Activated CD8-positive, alpha-beta memory T cell treated with anti-CD3 and anti-CD28 coated beads, Interleukin-2, amount 50 U/mL, for 48 hours (primary cell): ENCODE results near the gene PCED1A.

Experiments
- DNase-seq: peaks from one replicate; pipeline ENCODE4 v3.0.0-alpha.2; 2020

The PCED1A gene

GRCh38 chr20:2800521-2801285 lies 39.8 kb downstream of the PCED1A start, which contains the start of gene CPXM1:
Gene CPXM1, minus strand, starts transcription at chr20:2800627. Its CDS starts 55 bp downstream, at chr20:2800572.
- peak; percentile 74 for DNase-seq

- DNase-seq, result no peak
These were observed 40.6 kb downstream of the PCED1A start for GRCh38 chr20:2799688-2800520.

- no peak for DNase-seq
These were observed 41.2 kb downstream of the PCED1A start for GRCh38 chr20:2799271-2799670.

GRCh38 chr20:2798814-2799213 lies 41.6 kb downstream of the PCED1A start:
- no peak for DNase-seq

DNA sequence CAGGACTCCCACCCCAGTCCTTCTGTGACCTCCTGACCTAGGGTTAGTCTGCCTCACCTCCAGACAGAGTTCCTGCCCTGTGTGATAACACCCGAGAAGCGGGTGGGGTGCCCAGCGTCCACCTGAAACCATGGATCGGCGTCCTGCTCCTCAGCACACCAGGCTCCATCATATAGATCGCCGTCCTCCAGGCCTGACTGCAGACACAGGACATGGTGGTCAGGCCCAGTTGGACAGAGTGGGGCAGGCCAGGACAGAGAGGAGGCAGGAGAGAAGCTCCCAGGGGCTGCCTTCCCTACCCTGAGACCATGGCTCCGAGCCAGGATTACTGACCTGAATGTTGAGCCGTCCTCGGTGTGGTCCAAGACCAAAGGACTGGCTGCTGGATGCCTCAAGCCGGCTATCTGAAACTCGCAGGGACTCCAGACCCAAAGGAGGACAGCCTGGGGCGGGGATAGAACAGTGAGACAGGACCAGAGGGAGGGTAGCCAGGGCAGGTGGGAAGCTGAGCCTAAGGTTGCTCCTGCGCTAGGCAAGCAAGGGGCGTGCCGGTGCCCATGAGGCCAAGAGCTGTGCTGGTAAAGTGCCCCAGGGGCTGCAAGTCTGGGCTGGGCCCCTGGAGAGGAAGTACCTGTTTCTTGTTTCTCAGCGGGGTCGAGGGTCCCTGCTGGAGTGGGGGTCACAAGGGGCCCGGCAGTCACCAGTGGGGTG lies 42.2 kb downstream of the PCED1A start:
- DNase-seq, result no peak

DNA sequence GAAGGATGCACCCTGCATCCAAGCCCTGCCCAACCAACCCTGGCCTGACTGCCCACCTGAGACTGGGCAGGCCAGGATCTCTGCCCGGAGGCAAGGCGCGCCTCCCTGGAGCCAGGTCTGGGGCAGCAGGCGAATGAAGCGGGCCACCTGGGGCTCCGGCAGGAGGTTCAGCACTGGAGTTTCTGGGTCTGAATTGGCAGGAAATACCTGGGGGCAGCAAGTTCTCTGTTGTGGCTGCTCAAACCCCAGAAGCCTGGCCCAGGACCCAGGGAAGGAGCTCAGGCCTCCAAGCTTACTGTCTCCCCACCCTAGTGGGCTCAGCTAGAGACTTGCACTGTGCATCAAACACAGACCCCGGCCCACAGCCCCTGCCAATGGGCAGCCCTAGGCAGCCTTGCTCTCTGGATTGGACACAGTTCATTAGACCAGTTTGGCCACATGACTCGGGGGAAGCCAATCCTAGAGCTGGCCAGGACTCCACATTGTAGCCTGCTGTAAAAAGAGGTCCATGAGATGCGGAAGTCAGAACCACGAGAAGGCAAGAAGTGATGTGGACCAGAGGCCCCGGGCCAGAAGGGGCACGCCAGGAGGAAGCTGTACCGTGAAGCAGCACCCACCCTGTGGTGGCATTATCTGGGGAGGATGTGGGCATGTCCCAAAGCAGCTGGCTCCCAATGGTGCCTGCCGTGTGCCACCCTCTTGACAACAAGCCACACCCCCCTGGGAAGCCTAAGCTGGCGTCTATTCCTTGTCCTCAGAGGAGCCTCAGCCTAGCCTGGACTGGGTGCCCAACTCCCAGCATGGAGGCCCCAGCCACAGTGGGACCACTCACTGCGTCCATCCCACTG lies 43.1 kb downstream of the PCED1A start:
- DNase-seq, result no peak

DNA sequence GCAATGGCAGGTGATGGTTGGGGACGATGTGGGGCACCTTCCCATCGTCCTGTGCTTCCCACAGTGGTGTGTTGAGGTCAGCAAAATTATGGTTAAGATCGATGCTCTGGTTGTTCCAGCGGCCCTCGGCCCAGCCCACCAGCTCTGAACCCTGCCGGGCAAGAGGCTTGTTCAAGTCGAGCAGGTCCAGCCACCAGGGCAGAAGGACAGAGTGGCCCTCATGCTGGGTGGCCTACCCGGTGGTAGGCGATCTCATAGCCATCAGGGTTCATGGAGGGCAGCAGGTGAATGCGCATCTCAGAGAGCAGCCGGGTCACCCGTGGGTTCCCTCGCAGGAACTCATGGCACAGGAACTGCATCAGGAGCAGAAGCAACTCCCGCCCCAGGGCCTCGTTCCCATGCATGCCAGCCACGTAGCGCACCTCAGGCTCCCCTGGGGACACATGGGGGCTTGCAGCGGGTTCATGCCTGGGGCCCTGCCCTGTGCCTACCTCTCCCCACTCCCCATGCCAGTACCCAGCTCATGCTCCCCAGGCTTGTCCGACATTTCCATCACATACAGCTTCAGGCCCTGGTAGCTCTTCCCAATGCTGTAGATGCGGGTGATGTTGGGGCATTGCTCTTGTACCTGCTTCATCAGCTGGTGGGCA lies 44.3 kb downstream of the PCED1A start:
- no peak for DNase-seq

DNA sequence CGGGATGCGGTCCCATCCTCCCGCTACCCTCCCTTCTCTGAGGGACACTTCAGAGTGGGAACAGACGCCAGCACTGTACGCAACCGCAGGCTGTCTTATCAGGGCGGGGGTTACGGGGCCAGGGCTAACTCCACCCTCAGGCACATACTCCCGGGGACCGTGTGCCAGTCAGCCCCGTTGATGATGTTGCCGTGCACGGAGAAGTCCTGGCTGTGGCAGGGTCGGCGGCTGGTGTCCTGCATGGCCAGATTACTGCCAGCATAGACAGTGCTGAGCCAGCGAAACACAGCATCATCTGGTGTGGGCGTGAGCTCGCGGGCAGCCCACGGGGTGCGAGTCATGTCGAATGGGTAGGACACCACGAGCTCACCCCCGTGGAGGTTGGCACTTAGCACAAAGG lies 45.0 kb downstream of the PCED1A start:
- no peak for DNase-seq

GRCh38 chr20:2794866-2795447 lies 45.5 kb downstream of the PCED1A start:
- no peak for DNase-seq

DNA sequence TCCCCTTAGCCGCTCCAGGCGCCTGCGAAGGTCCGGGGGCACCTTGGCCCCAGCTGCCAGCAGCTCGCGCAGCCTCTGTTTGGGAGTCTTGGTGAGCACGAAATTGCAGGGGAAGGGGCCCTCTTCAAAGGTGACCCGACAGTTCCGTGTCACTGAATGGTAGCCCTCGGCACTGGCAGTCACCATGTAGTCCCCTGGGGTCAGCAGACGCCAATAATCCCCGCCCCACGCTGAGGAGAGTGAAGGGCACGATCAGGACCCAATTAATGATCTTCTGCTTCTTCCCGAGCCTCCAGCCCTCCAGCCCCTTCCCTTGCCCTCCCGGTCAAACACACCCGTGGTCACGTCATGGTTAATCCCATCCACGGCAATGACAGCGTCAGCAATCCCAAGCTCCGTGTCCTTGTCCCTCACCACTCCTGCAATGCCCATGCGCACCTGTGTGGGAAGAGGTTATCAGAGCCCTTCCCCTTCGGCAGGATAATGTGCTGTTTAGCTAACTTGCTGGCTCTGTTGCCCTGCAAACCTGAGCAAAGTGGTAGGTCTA lies 46.2 kb downstream of the PCED1A start:
- DNase-seq, result no peak

- no peak for DNase-seq
These were observed 47.0 kb downstream of the PCED1A start for GRCh38 chr20:2793471-2793870.
